Hindlimb muscle (tissue), 1 donor: Measurements from ENCODE around the gene SF1. TPM values are rescaled to one million over a fixed set of nuclear protein-coding genes. Genes with fewer than 3 reads are reported as not detected.
A peak's percentile ranks its signal among the peaks of the same experiment; 100 is the strongest.
"Not testable (repeated sequence)": the region's sequence is repeated elsewhere in the genome, so short reads cannot be mapped to it uniquely, and the experiment has no call there.

Source experiments
- DNase-seq: peaks from one replicate; pipeline ENCODE4 v3.0.0-alpha.2; 2013
- polyA plus RNA-seq: library from polyadenylated mRNA; unstranded; fragments of 120-200 nt; gene quantifications from one replicate; pipeline ENCODE4 v1.2.1, GENCODE V29; 2013; ENCODE audit not compliant: insufficient read length

SF1 gene, protein sequence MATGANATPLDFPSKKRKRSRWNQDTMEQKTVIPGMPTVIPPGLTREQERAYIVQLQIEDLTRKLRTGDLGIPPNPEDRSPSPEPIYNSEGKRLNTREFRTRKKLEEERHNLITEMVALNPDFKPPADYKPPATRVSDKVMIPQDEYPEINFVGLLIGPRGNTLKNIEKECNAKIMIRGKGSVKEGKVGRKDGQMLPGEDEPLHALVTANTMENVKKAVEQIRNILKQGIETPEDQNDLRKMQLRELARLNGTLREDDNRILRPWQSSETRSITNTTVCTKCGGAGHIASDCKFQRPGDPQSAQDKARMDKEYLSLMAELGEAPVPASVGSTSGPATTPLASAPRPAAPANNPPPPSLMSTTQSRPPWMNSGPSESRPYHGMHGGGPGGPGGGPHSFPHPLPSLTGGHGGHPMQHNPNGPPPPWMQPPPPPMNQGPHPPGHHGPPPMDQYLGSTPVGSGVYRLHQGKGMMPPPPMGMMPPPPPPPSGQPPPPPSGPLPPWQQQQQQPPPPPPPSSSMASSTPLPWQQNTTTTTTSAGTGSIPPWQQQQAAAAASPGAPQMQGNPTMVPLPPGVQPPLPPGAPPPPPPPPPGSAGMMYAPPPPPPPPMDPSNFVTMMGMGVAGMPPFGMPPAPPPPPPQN
- polyA plus RNA-seq = 248 TPM

DNA sequence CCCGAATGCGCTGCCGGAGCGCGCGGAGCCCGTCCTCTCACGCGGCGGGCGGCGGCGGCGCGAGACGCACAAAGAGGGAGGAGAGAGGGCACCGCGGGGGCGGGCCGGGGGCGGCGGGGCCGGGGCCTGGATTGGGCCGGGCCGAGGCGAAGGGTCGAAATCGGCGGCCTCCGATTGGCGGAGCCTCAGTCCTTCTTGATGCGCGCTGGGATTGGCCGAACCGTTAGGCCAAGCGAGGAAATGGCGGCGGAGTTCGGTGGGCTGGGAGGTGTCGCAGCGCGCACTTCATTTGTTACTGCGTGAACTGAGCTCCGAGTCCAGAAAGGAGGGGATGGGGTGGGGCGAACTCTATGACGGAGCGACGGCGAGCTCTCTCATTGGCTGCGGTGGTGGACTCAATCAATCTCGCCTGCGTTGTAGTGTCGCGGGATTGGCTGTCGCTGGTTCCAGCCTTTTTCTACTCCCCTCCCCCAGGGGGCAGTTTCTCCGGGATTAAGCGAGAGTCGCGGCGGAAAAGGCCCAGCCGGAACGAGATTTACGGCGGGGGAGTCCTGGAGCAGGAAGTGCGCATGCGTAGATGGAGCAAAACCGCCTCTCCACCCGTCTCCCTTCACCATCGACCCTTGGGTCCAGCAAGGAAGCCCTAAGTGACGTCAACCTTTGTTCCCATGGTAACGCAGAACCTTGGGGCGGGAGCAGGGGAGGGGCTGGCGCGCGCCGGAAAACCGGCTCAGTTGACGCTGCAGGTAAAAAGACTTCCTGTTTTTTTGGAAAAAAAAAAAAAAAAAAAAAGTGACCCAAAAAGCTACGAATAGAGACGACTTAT lies at the start of gene SF1:
SF1 (minus strand) TSS at position 70 of the 826 bp plus-strand sequence. CDS start 150 bp downstream, outside the sequence.
- peak; percentile 99 for DNase-seq

DNA sequence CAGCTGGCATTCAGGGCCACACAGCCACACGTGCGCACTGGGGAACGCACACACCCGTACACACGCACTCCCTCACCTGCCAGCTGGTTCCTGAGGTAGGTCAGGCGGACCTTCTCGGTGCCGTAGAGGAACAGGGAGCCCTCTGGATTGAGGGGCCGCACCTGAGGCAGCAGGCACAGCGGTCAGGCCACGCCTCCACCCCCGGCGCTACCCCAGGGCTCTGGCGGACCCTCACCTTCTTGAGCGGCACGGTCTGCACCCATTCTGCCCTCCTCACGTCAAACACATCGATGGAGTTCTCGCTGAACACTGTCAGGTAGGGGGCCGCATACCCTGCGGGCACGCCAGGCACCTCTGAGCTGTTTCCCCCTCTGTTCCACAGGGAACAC lies 49.1 kb upstream of the SF1 start:
- no peak for DNase-seq

DNA sequence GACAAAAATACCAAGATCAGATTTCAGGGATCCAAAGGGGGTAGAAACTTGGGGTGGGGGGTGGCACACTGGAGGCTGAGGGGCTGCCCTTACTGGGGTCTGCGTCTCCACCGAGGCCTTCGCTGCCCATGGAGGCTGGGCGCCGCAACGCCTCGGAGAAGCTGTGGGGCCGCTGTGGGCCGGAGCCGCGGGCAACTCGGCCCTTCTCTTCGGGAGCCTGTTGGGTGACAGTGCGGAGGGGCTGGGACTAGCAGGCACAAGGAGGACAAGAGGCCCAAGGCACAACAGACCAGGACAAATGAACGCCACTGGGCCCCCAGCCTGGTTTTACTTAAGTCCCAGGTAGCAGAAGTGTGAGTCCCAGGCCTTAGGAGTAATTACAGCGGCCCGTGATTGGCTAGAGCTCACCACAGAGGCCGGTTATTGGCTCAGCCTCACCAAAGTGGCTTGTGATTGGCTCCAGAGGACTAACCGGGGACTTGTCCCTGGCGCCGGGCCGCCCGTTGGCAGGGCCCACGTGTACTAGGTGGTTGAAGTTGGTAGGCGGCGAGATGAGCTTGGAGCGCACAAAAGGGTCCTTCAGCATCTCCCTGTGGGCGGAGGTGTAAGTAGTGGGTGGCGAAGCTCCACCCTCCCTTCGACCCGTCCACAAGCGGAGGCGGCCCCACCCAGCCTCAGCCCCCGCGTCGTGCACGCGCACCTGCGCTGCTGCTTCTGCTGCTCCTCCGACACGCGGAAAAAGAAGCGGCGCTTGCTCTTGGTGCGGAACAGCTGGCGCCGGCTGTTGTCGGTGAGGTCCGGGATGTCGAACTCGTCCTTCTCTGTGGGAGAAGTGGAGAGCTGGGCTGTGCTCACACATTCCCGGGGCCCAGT lies 48.5 kb upstream of the SF1 start:
- no peak for DNase-seq

DNA sequence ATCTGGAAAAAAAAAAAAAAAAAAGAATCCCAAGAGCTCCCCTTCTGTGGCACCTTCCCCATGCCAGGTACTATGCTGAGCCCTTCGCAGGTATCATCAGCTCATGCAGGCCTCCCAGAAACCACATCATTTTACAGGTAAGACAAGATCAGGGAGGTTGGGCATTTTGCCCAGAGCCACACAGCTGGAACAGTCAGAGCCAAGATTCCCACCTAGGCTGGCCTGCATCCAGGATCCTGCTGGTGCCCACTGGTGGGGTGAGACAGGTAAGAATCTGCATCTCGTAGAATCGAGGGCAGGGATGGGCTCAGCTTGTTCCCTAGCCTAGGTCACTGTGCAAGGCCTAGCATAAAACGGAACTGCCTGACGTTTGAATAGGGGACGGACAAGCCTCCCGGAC lies 47.7 kb upstream of the SF1 start:
- DNase-seq = no peak

DNA sequence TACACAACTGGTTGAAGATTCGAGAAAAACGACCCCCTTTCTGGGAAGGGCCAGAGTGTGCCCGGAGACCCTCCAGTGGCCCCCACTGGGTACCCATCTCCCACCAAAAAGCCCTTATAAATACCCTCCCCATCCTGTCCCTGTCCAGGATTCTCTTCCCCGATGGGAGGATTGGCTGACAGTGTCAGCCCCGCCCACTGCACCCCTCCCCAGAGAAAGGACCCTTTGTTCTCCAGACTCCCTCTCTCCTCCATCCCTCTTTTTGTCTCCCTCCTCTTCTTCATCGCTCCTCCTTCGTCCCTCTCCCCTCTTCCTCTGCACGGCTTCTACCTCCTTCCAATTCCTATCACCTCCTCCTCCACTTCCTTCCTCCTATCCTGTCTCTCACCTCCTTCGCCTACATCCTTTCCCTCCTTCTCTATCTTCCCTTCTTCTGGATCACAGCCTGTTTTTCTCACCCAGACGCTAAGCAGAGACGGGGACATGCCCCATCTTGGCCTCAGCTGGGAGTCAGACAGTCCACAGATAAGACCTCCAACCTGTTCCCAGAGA lies 45.3 kb upstream of the SF1 start:
- DNase-seq = no peak

DNA sequence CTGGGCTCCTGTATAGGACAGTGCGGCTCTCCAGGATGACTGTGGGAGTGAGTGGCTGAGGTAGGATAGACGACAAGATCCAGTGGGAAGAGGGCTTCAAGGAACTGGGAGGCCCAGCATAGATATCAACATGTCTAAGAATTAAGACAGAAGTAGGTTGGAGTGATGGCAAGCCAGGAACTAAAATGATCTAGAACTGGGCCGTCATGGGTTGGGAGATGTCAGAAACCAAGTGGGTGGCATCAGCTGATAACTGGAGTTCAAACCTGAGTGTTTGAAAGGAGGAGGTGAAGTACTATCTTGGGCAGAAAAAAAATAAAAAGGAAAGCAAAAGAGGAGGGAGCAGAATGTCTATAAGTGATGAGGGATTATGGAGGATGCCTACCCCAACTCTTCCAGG lies 39.1 kb upstream of the SF1 start:
- DNase-seq = no peak

DNA sequence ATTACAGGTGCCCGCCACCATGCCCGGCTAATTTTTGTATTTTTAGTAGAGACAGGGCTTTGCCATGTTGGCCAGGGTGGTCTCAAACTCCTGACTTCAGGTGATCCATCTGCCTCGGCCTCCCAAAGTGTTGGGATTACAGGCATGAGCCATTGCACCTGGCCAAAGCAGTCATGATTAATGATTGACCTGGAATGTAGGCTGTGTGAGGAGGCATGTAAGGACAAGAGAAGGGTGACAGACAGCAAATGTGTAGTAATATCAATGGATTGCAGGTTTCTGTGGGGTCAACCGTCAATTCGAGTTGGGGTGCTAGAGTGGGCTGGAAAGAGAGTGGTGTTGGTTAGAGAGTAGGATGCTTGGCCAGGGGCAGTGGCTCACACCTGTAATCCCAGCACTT lies 37.1 kb upstream of the SF1 start:
- not testable (repeated sequence) for DNase-seq

DNA sequence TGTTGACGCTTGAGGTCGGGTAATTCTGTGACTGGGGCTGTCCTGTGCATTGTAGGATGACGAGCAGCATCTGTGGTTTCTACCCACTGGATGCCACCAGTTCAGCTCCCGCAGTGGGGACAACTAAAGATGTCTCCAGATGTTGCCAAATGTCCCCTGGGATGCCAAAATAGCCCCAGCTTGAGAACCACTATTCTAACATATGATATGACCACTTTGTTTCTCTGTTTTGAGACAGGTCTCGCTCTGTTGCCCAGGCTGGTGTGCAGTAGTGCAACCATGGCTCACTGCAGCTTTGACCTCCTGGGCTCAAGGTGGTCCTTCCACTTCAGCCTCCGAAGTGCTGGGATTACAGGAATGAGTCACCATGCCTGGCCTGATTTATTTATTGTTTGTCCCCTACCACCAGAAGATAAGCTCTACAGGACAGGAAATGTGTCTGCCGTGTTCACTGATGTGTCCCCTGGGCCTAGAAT lies 36.4 kb upstream of the SF1 start:
- no peak for DNase-seq

DNA sequence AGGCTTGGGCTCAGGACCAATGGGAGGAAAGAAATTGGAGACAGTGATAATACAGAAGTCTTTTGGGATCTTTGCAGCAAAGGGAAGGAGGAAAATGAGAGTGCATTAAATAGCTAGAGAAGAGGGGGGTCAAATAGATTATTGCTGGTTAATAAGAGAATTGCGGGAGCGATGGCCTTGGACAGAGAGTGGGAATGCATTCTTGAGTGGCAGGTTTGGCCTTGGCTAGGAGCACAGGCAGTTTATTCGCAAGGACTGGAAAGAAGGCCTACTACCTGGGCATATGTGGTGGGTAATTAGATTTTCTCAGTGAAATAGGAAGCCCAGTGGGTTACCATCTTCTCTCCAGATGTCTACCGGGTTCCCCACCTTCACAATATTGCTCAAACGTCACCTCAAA lies 35.5 kb upstream of the SF1 start:
- no peak for DNase-seq

DNA sequence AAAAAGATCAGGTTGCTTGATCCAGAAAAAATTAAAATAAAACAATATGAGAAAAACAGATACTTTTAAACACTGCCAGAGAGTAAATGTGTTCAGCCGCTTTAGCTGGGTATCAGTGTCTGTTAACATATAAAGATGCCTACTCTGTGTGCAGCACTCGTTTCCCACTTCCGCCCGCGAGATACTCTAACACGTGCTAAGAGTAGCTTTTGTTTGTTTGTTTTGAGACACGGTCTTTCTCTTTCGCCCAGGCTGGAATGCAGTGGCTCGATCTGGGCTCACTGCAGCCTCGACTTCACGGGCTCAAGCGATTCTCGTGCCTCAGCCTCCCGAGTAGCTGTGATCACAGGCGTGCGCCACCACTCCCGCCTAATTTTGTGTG lies 32.5 kb upstream of the SF1 start:
- DNase-seq = no peak

DNA sequence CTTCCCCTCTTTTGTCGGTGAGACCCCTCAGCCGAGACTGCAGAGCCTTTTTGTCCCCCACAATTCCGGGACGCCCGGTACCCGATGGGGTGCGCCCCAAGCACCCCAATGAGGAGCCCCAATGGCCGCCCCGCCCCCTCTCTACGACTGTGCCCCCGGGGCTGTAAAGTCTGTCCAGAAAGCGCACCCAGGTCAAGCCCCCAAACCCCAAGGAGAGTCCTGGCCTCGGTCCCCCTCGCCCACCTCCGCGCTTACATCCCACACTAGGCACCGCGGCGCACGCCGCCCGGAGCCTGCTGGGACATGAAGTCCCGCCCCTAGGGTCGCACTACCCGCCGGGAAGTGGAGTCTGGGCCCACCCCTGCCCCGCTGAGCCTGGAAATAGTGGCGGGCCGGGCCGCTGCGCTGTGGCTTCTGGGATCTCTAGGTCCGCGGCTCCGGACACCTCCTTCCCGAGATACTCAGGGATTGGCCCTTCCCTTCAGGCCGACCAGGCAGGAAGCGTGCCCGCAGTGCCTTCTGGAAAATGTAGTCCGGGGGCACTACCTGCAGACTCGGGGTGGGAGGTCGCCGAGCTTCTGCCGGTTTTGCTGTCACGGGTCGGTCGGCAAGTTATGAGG lies 32.0 kb upstream of the SF1 start, which contains the start of gene MEN1:
MEN1 (minus strand) TSS at position 281 of the 620 bp plus-strand sequence. CDS start 442 bp downstream, outside the sequence.
- peak; percentile 95 for DNase-seq

DNA sequence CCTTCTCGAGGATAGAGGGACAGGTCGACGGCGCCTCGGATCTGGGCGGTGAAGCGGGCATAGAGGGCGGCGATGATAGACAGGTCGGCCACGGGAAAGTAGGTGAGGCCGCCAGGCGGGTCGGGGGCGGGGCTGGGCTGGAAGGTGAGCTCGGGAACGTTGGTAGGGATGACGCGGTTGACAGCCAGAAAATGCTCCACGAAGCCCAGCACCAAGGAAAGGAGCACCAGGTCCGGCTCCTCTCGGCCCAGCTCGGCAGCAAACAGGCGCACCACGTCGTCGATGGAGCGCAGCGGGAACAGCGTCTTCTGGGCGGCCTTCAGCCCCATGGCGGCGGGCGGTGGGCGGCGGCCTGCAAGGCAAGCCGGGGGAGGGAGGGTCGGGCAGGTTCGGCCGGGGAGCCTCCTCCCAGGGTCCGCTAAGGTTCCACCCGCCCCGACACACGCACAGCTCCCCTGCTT lies 31.5 kb upstream of the SF1 start:
- DNase-seq = peak; percentile 31

DNA sequence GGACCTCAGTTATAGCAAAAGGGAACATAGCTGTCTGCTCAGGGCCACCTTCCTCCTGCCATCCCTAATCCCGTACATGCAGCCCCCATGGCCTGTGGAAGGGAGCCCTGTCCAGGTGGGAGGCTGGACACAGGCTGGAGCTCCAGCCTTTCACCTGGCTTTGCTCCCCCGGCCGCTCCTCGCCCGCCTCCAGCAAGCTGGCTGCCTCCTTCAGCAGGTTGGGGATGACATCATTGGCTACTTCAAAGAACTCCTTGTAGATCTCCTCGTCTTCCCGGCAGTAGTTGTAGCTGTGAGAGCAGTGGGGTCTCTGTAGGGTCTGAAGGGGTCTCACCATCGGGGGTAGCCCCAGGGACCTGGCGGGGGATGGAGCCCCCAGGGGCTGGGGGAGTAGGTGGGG lies 27.1 kb upstream of the SF1 start:
- no peak for DNase-seq

DNA sequence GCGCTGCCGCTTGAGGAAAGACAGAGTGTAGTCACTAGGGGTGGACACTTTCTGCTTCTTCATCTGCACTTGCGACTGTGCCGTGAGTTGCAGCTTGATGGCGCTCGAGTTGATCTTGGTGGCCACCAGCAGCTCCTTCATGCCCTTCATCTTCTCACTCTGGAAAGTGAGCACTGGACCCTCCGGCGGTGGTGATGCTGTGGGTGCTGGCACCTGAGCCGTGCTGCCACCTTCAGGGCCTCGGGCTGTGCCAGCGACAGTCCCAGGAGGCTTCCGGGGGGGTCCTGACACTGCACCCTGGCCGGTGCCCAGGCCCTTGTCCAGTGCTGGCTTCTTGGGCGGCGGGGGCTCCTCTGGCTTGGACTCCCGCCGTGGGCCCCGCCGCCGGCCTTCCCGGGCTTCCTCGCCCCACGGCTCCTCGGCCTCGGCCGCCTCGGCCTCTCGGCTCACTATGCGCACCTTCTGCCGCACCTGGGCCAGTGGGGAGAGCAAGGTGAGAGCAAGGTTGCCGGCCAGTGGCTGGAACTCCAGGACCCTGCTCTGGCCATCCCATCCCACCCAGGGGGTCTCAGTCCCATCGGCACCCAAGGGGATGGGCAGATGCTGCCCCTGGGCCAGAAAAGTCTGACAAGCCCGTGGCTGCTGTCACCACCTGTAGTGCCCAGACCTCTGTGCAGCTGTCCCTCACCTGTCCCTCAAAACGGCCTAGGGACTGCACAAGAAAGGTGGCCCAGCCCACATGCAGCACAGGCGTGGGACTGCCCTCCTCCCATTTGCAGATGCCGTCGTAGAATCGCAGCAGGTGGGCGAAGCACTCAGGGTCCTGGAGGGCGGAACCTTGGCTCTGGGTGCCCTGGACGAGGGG lies 26.2 kb upstream of the SF1 start:
- DNase-seq = no peak

DNA sequence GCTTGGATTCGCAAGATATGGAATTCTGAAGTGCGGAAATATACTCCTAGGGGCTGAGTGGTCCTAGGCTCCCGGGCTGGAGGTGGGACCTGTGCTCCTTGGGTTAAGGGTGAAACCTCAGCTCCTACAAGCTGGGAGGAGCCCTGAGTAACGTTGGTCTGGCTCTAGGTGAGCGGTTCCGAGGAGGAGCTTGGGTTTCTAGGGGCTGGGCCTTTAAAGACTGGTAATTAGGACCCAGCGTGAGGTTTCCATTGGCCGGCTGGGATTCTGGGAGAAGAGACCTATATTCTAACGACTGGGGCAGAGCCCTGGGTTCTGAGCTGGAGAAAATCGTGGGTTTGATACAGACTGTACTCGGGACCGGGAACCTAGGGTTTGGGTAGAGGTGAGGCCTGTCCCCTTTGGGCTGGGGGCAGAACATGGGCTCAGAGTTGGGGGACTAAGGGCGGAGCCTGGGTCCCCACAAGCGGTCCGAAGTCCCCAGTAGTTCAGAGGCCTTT lies 25.6 kb upstream of the SF1 start:
- no peak for DNase-seq

DNA sequence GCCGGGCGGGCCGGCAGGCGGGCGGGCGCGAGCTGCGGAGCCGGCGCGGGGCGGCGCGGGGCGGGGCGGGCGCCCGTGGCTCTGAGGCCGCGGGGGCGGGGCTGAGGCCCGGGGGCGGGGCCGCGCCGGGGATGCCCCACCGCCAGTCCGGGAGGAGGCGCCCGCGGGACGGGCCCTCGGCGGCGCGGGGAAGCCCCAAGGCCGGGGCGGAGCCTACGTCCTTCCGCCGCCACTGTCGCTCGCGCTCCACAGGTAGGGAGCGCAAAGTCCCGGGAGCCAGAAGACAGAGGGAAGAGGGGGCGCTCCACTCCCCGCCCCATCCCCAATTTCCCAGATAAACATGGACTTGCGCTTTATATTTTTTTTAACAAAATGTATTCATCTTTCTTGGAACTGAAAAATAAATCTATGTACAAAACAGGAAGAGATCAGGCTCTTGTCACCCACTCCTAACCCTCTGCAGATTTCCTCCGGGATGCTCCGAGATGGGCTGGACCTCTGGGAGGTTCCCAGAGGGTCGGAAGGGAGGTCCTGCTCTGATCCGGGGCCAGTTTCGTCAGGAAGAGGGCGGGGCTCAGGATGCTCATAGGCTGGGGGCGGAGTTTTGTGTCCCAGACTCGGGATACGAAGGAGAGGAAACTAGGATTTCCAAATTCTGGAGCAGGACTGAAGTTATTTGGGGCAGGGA lies 25.0 kb upstream of the SF1 start, which contains the start of gene MAP4K2:
MAP4K2 (minus strand) TSS at position 57 of the 688 bp plus-strand sequence. CDS start 65 bp downstream, outside the sequence.
- DNase-seq = peak; percentile 87

DNA sequence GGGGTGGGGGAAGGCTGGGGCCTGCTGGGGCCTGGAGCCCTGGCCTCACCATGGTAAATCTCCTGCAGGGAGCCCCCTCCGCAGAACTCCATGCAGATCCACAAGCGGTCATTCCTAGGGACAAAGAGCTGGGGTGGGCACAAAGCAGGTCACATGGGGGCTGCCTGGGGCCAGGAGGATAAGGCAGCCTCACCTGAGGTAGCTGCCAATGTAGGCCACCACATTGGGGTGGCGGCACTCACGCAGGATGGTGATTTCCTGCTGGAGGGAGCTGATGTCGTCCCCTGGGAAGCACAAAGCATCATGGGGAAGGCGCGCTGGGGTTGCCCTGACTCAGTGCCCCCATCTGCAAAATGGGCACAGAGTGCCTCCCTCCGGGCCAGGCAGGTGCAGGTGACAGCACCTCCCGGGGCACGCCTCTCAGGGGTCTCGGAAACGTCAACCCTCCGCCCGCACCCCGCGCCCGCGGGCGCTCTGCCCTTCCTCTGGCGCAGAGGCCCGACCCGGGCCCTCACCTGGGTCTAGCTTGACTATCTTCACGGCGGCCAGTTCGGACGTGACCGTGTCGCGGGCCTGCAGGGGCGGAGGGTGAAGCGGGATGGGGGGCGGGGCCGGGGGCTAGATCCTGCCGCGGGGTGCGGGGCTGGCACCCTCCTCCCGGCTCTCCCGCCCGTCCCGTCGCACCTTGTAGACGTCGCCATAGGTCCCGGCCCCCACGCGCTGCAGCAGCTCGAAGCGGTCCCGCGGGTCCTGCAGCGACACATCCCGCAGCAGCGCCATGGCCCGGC lies 24.2 kb upstream of the SF1 start:
- DNase-seq = peak; percentile 31
